ENCODE results near the gene MAGEB1. TPM values are rescaled to one million over a fixed set of nuclear protein-coding genes. Genes with fewer than 3 reads are reported as not detected.

MAGEB1 gene
- total RNA-seq, 1 experiment from 2014 or later, result not detected

GRCh38 chrX:30219372-30219771 is 27.6 kb upstream of the MAGEB1 start:
- Histone ChIP-seq H3K27me3 (ENCODE audit: control insufficient read depth, insufficient read depth, low read length) (no peaks in the 10 kb centered on the region), H3K9me3 (ENCODE audit: control insufficient read depth, insufficient read depth, low read depth, low read length) (no peaks in the 10 kb centered on the region), H3K27ac (ENCODE audit: low read length) (no peak overlapping the region), H3K36me3 (ENCODE audit: control insufficient read depth, insufficient read depth, low read length) (no peaks in the 10 kb centered on the region), H3K4me3 (ENCODE audit: low read depth in 2 of 2, low read length in 2 of 2) (no peak overlapping the region), H3K4me1 (ENCODE audit: control insufficient read depth, insufficient read depth, low read length) (no peaks in the 10 kb centered on the region)
- DNase-seq (ENCODE audit: low read depth, low spot score) (no peak), ATAC-seq (no peak)
- no TSS peak for BruUV-seq (replicated peaks)
- ChIA-PET CTCF (no interaction called here), POLR2A (no interaction called here)
- in situ Hi-C loops (cut with HindIII; ENCODE audit: low pct_unique_long_range_greater_than_20kb, low sequenced_read_pairs) (no loop called here), intact Hi-C loops (cut with micrococcal nuclease; ENCODE audit: unreplicated experiment) (no loop called here)
- no peak for TF ChIP-seq TCF7L2 (IDR thresholded peaks at IDR 0.05; ENCODE audit: low read depth, low read length)

- in situ Hi-C loops (cut with HindIII; ENCODE audit: low pct_unique_long_range_greater_than_20kb, low sequenced_read_pairs), result no loop called here
- CTCF ChIA-PET, result no interaction called here
- POLR2A ChIA-PET, result no interaction called here
Observed at GRCh38 chrX:30220661-30221060, 26.3 kb upstream of the MAGEB1 start.

More at GRCh38 chrX:30220661-30221060, 26.3 kb upstream of the MAGEB1 start:
- ATAC-seq (no peak), DNase-seq (ENCODE audit: low read depth, low spot score) (no peak)
- Histone ChIP-seq H3K36me3 (ENCODE audit: control insufficient read depth, insufficient read depth, low read length) (no peaks in the 10 kb centered on the region), H3K4me1 (ENCODE audit: control insufficient read depth, insufficient read depth, low read length) (no peaks in the 10 kb centered on the region), H3K27ac (ENCODE audit: low read length) (no peak overlapping the region), H3K27me3 (ENCODE audit: control insufficient read depth, insufficient read depth, low read length) (no peaks in the 10 kb centered on the region), H3K4me3 (ENCODE audit: low read depth in 2 of 2, low read length in 2 of 2) (no peak overlapping the region), H3K9me3 (ENCODE audit: control insufficient read depth, insufficient read depth, low read depth, low read length) (no peaks in the 10 kb centered on the region)
- TF ChIP-seq POLR2AphosphoS5 (IDR thresholded peaks at IDR 0.05; ENCODE audit: low read depth, low read length) (no peak), SIN3A (IDR thresholded peaks at IDR 0.05; ENCODE audit: borderline replicate concordance, insufficient read depth, low read depth, low read length) (no peak), REST (IDR thresholded peaks at IDR 0.05; ENCODE audit: insufficient read depth in 1 of 2, low read depth in 2 of 2, low read length in 1 of 2) (no peak), CTCF (IDR thresholded peaks at IDR 0.05) (no peak), TCF7L2 (IDR thresholded peaks at IDR 0.05; ENCODE audit: low read depth, low read length) (no peak)
- intact Hi-C loops (cut with micrococcal nuclease; ENCODE audit: unreplicated experiment), result no loop called here
- no TSS peak for BruUV-seq (replicated peaks)

Data from Panc1 (cell line).